ENCODE measurements around the gene SWAP70.

DNA sequence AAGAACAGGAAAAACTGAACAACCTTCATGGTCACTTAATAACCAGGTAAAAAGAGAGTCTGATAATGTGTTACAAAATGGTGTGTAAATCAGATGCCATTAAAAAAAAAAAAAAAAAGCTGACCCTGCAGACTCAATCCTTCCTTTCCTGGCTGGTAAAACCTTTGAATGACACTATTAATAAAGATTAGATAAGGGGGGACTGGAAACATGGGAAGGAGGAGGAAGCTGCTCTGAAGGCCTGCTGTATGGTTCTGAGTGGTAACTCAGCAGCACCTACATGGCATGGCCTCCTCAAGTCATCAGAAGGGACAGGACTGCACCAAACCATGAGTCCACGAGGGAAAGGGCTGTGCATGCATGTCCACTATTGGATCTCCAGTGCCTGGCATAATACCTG, 18.0 kb upstream of the SWAP70 start:
- TF ChIP-seq, protein P1, sequence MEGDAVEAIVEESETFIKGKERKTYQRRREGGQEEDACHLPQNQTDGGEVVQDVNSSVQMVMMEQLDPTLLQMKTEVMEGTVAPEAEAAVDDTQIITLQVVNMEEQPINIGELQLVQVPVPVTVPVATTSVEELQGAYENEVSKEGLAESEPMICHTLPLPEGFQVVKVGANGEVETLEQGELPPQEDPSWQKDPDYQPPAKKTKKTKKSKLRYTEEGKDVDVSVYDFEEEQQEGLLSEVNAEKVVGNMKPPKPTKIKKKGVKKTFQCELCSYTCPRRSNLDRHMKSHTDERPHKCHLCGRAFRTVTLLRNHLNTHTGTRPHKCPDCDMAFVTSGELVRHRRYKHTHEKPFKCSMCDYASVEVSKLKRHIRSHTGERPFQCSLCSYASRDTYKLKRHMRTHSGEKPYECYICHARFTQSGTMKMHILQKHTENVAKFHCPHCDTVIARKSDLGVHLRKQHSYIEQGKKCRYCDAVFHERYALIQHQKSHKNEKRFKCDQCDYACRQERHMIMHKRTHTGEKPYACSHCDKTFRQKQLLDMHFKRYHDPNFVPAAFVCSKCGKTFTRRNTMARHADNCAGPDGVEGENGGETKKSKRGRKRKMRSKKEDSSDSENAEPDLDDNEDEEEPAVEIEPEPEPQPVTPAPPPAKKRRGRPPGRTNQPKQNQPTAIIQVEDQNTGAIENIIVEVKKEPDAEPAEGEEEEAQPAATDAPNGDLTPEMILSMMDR (IDR thresholded peaks at IDR 0.05; ENCODE audit: low read depth, low read length, poor library complexity, severe bottlenecking), result no peak
- no peak for TF ChIP-seq EZH2phosphoT487 (IDR thresholded peaks at IDR 0.05; ENCODE audit: borderline replicate concordance, low read length)
